Glutamatergic neuron (in vitro differentiated cells): ENCODE results near the gene GABBR1. TPM values are rescaled to one million over a fixed set of nuclear protein-coding genes. Genes with fewer than 3 reads are reported as not detected.

Experiments used
- DNase-seq: peaks from one replicate; pipeline ENCODE4 v3.0.0; 2022
- H3K27ac Mint-ChIP-seq: one replicate; pipeline ENCODE4 v1.8.0; 2020; ENCODE audit warnings: mild to moderate bottlenecking, mixed read lengths, inconsistent platforms; ENCODE audit not compliant: unreplicated experiment
- H3K27me3 Mint-ChIP-seq: one replicate; pipeline ENCODE4 v1.8.0; 2020; ENCODE audit warnings: mild to moderate bottlenecking, moderate library complexity, mixed read lengths, inconsistent platforms; ENCODE audit not compliant: unreplicated experiment
- H3K36me3 Mint-ChIP-seq: one replicate; pipeline ENCODE4 v1.8.0; 2020; ENCODE audit warnings: mild to moderate bottlenecking, mixed read lengths, inconsistent platforms; ENCODE audit not compliant: unreplicated experiment
- H3K4me1 Mint-ChIP-seq: one replicate; pipeline ENCODE4 v1.8.0; 2020; ENCODE audit warnings: mild to moderate bottlenecking, low read depth, mixed read lengths, inconsistent platforms; ENCODE audit not compliant: unreplicated experiment
- H3K4me3 Mint-ChIP-seq: one replicate; pipeline ENCODE4 v1.8.0; 2020; ENCODE audit warnings: mild to moderate bottlenecking, mixed read lengths, inconsistent platforms; ENCODE audit not compliant: unreplicated experiment
- H3K9me3 Mint-ChIP-seq: one replicate; pipeline ENCODE4 v1.8.0; 2020; ENCODE audit warnings: mild to moderate bottlenecking, moderate library complexity, mixed read lengths, inconsistent platforms; ENCODE audit not compliant: unreplicated experiment
- total RNA-seq: library from RNA; stranded (reverse); fragmentation: NEBNext Ultra II Directional; extraction: Animal tissue kit (Norgen Biotek cat#: 25700); gene quantifications from one replicate; pipeline ENCODE4 v1.2.1, GENCODE V29; 2021; ENCODE audit not compliant: unreplicated experiment
- TF ChIP-seq, protein P1 (sequence below): fragments of 200-600 bp; sonication (generic); IDR thresholded peaks from one replicate; pipeline ENCODE4 v1.5.0; 2021; ENCODE audit not compliant: partially characterized antibody, unreplicated experiment

GABBR1 gene
- total RNA-seq, 1 donor from 2014 or later = 158 TPM

DNA sequence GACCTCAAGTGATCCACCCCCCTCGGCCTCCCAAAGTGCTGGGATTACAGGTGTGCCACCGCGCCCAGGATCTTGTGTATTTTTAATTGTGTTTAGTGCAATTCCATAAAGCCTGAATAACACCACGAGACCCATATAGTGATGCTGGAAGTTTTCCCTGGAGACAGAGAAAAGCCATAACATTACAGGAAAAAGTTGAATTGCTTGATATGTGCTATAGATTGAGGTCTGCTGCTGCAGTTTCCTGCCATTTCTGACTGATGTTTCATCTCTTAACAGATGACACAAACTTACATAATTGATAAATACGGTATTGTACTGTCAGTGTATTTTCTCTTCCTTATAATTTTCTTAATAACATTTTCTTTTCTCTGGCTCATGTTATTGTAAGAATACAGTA, 66.1 kb downstream of the GABBR1 start:
- no peaks in the 10 kb centered on the region for H3K36me3 Mint-ChIP-seq
- TF ChIP-seq, protein P1, sequence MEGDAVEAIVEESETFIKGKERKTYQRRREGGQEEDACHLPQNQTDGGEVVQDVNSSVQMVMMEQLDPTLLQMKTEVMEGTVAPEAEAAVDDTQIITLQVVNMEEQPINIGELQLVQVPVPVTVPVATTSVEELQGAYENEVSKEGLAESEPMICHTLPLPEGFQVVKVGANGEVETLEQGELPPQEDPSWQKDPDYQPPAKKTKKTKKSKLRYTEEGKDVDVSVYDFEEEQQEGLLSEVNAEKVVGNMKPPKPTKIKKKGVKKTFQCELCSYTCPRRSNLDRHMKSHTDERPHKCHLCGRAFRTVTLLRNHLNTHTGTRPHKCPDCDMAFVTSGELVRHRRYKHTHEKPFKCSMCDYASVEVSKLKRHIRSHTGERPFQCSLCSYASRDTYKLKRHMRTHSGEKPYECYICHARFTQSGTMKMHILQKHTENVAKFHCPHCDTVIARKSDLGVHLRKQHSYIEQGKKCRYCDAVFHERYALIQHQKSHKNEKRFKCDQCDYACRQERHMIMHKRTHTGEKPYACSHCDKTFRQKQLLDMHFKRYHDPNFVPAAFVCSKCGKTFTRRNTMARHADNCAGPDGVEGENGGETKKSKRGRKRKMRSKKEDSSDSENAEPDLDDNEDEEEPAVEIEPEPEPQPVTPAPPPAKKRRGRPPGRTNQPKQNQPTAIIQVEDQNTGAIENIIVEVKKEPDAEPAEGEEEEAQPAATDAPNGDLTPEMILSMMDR = no peak

DNA sequence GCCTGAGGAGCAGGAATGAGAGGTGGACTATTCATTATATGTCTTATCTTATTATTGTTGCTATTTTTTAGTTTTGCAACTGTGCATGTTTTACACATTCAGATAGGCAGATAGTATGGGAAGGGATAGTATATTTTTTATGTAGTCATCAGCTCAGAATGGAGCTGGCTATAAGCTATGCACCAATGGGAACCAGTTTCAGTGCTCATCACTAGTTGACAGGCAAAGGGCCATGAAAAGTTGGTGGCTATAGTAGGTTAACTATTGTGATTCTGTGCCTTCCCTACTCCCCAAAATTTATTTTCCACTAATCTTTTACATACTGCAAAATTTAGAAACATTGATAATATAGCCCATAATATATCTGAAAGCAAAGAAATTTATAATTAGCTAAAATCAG, 68.1 kb downstream of the GABBR1 start:
- Mint-ChIP-seq H3K9me3 (no peaks in the 10 kb centered on the region), H3K4me3 (no peak overlapping the region), H3K36me3 (no peaks in the 10 kb centered on the region), H3K4me1 (no peaks in the 10 kb centered on the region), H3K27ac (no peak overlapping the region), H3K27me3 (peaks cover 4% of the 10 kb centered on the region)
- TF ChIP-seq, protein P1 = no peak
- DNase-seq = no peak

More for the DNA sequence above, 66.1 kb downstream of the GABBR1 start:
- Mint-ChIP-seq H3K4me1 (no peaks in the 10 kb centered on the region), H3K27me3 (peaks cover 2% of the 10 kb centered on the region), H3K27ac (no peak overlapping the region), H3K4me3 (no peak overlapping the region), H3K9me3 (no peaks in the 10 kb centered on the region)
- no peak for DNase-seq

DNA sequence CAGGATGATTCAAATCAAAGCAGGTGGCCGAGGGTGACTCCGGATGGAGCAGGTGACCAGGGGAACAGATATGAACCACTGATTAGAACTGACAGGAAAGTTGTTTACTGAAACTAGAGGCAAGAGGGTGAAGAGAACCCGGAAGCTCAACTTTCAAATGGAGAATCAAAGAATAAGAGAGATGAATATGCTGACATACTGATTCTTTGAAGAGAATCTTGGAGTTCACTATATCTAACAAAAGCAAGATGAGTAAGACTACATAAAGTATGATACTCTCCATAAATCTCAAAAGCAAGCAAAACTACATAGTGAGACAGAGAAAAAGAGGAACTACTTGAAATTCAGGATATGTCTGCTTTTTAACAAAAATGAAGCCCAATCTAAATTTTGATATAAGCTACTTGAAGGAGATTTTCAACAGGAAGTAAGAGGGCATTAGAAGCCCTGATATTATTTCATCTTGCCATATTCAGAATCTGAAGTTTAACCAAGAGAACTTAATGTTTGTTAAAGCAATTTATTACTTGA, 69.5 kb downstream of the GABBR1 start:
- Mint-ChIP-seq H3K36me3 (no peaks in the 10 kb centered on the region), H3K27me3 (peaks cover 4% of the 10 kb centered on the region), H3K9me3 (no peaks in the 10 kb centered on the region), H3K27ac (no peak overlapping the region), H3K4me1 (no peaks in the 10 kb centered on the region), H3K4me3 (no peak overlapping the region)
- TF ChIP-seq, protein P1 = no peak
- no peak for DNase-seq

DNA sequence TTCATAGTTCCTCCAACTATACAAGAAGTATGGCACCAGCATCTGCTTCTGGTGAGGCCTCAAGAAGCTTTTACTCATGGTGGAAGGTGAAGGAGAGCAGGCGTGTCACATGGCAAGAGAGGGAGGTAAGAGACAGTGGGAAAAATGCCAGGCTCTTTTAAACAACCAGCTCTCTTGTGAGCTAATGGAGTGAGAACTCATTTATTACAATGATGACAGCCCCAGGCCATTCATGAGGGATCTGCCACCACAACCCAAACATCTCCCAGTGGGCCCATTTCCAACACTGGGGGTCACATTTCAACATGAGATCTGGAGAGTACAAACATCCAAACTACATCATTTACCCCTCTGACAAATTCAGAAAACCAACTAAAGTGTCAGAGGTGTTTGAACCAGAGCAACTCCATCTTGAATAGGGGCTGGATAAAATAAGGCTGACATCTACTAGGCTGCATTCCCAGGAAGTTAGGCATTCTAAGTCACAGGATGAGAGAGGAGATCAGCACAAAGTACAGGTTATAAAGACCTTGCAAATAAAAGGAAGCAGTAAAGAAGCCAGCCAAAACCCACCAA, 71.3 kb downstream of the GABBR1 start:
- Mint-ChIP-seq H3K4me1 (no peaks in the 10 kb centered on the region), H3K27ac (no peak overlapping the region), H3K9me3 (no peaks in the 10 kb centered on the region), H3K27me3 (peaks cover 3% of the 10 kb centered on the region), H3K36me3 (no peaks in the 10 kb centered on the region), H3K4me3 (no peak overlapping the region)
- TF ChIP-seq, protein P1 = no peak
- DNase-seq = no peak

DNA sequence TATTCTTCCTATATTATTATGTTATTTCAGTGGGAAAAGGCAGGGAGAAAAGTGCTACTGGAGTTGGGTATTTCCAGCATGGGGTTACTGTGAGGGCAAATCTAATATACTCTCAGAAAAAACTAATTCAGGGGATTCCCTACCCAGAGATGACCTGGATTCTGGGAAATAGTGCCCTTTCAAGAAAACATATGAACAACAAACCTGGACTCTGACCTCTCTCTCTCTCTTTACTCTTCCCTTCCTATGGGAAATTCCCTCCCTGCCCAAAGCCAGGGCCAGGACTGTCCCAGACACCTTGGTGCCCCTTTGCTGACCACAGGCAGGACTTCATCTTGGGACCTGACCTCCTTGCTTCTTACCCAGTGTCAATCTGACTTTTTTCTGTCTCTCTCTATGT, 71.9 kb downstream of the GABBR1 start:
- H3K9me3 Mint-ChIP-seq = no peaks in the 10 kb centered on the region
- H3K4me1 Mint-ChIP-seq = no peaks in the 10 kb centered on the region
- TF ChIP-seq, protein P1 = no peak
- H3K4me3 Mint-ChIP-seq = no peak overlapping the region
- no peak for DNase-seq
- H3K36me3 Mint-ChIP-seq = no peaks in the 10 kb centered on the region
- peaks cover 6% of the 10 kb centered on the region for H3K27me3 Mint-ChIP-seq
- H3K27ac Mint-ChIP-seq = no peak overlapping the region
